Liver (tissue), 9 donors: ENCODE results near the gene OR2Z1. TPM values are rescaled to one million over a fixed set of nuclear protein-coding genes. Genes with fewer than 3 reads are reported as not detected.

ENCODE experiments used
- DNase-seq: peaks from one replicate; pipeline ENCODE4 v3.0.0-alpha.2; 2017; ENCODE audit warnings: low spot score
- H3K27ac ChIP-seq, 2 donors: one replicate each; pipeline ENCODE4 v1.7.0; 2013; ENCODE audit warnings: inconsistent platforms in 2 of 2, low read length in 2 of 2, control low read depth in 1 of 2, low read depth in 1 of 2, mild to moderate bottlenecking in 1 of 2
- H3K27me3 ChIP-seq, 4 donors: one replicate each; pipeline versions ENCODE4 v1.6.1 to v1.7.0; 2013; ENCODE audit warnings: low read length in 3 of 4, inconsistent platforms in 1 of 4, mild to moderate bottlenecking in 1 of 4, moderate library complexity in 1 of 4; ENCODE audit not compliant: control insufficient read depth in 4 of 4, insufficient read depth in 4 of 4
- H3K36me3 ChIP-seq, 4 donors: one replicate each; pipeline versions ENCODE4 v1.6.1 to v1.7.0; 2013; ENCODE audit warnings: low read length in 3 of 4, mild to moderate bottlenecking in 3 of 4, low read depth in 1 of 4, moderate library complexity in 1 of 4; ENCODE audit not compliant: control insufficient read depth in 4 of 4, insufficient read depth in 3 of 4
- H3K4me1 ChIP-seq, 4 donors: one replicate each; pipeline versions ENCODE4 v1.6.1 to v1.7.0; 2013; ENCODE audit warnings: low read length in 3 of 4, mild to moderate bottlenecking in 3 of 4, moderate library complexity in 1 of 4; ENCODE audit not compliant: control insufficient read depth in 4 of 4, insufficient read depth in 4 of 4
- H3K4me3 ChIP-seq, 3 donors: one replicate each; pipeline versions ENCODE4 v1.6.1 to v1.7.0; 2013; ENCODE audit warnings: low read length in 3 of 3, control low read depth in 1 of 3, low read depth in 1 of 3, mild to moderate bottlenecking in 1 of 3
- H3K9ac ChIP-seq, 2 donors: one replicate each; pipeline ENCODE4 v1.7.0; 2013; ENCODE audit warnings: low read length in 2 of 2, mild to moderate bottlenecking in 2 of 2, moderate library complexity in 2 of 2, control low read depth in 1 of 2, low read depth in 1 of 2
- H3K9me3 ChIP-seq, 4 donors: one replicate each; pipeline versions ENCODE4 v1.6.1 to v1.7.0; 2013; ENCODE audit warnings: low read length in 3 of 4; ENCODE audit not compliant: control insufficient read depth in 4 of 4
- CTCF ChIP-seq: fragments of 150-350 bp; IDR thresholded peaks from 2 replicates; pipeline ENCODE4 v1.5.1; 2017; ENCODE audit warnings: improper control_type of control experiment, low read depth, low read length; ENCODE audit not compliant: missing input control
- EGR1 ChIP-seq, 2 donors: IDR thresholded peaks; 2 replicates each; pipeline ENCODE4 v1.6.1; 2016 to 2018; ENCODE audit warnings: antibody characterized with exemption in 2 of 2, low read depth in 2 of 2
- FOXA1 ChIP-seq: IDR thresholded peaks from 2 replicates; pipeline ENCODE4 v1.6.1; 2016; ENCODE audit warnings: antibody characterized with exemption
- FOXA2 ChIP-seq: IDR thresholded peaks from 2 replicates; pipeline ENCODE4 v1.6.1; 2016; ENCODE audit warnings: antibody characterized with exemption
- GABPA ChIP-seq, 2 donors: IDR thresholded peaks in 1 of 2; conservative IDR thresholded peaks in 1 of 2; 2 replicates each; pipeline ENCODE4 v1.6.1; 2016; ENCODE audit warnings: antibody characterized with exemption in 2 of 2, mild to moderate bottlenecking in 1 of 2, moderate library complexity in 1 of 2
- JUND ChIP-seq, 2 donors: IDR thresholded peaks; 2 replicates each; pipeline ENCODE4 v1.6.1; 2016; ENCODE audit warnings: antibody characterized with exemption in 2 of 2
- MAX ChIP-seq: IDR thresholded peaks from 2 replicates; pipeline ENCODE4 v1.6.1; 2016; ENCODE audit warnings: antibody characterized with exemption
- RXRA ChIP-seq, 2 donors: IDR thresholded peaks; 2 replicates each; pipeline ENCODE4 v1.6.1; 2017 to 2018; ENCODE audit warnings: antibody characterized with exemption in 2 of 2, mild to moderate bottlenecking in 1 of 2
- SP1 ChIP-seq: IDR thresholded peaks from 2 replicates; pipeline ENCODE4 v1.6.1; 2018; ENCODE audit warnings: antibody characterized with exemption, mild to moderate bottlenecking
- YY1 ChIP-seq: IDR thresholded peaks from 2 replicates; pipeline ENCODE4 v1.6.1; 2016; ENCODE audit warnings: antibody characterized with exemption, mild to moderate bottlenecking
- ZBTB33 ChIP-seq: IDR thresholded peaks from 2 replicates; pipeline ENCODE4 v1.6.1; 2016; ENCODE audit warnings: antibody characterized with exemption
- WGBS: extraction: QIAGEN DNeasy Blood & Tissue Kit; methylation state at CpG from one replicate; pipeline ENCODE4 v1.1.7; 2013; 5-methylcytosine and 5-hydroxymethylcytosine counted together
- polyA plus RNA-seq, 2 donors: library from polyadenylated mRNA; stranded (reverse) in 1 of 2; unstranded in 1 of 2; fragments of 200-250 nt in 1 of 2; fragments of >200 nt in 1 of 2; fragmentation: Nextera tagmentation in 1 of 2; extraction: Ambion mirVana in 1 of 2; gene quantifications; one replicate each; pipeline versions ENCODE4 v1.2.1 to v1.2.3, GENCODE V29; 2013 to 2015
- total RNA-seq, 2 donors: library from RNA; depleted of rRNA; stranded (reverse); fragments of >200 nt; gene quantifications; one replicate each; pipeline ENCODE4 v1.2.3, GENCODE V29; 2014
- donor health status: healthy.
- donor health status: healthy.
- donor health status: healthy.
- donor health status: healthy.
- donor health status: healthy.

The OR2Z1 gene
- total and polyA plus RNA-seq, 4 donors: not detected

GRCh38 chr19:8680676-8681344, 40.6 kb upstream of the OR2Z1 start:
- H3K9ac ChIP-seq: no peak overlapping the region
- no peaks in the 10 kb centered on the region for H3K4me1 ChIP-seq
- H3K9me3 ChIP-seq: no peaks in the 10 kb centered on the region
- 75% methylated on average over 5 of the region's 5 CpGs for WGBS
- H3K27me3 ChIP-seq: no peaks in the 10 kb centered on the region
- no peaks in the 10 kb centered on the region for H3K36me3 ChIP-seq
- no peak overlapping the region for H3K27ac ChIP-seq
- H3K4me3 ChIP-seq: no peak overlapping the region
- DNase-seq: no peak
- TF ChIP-seq SP1 (no peak), FOXA1 (no peak), MAX (no peak), ZBTB33 (no peak), GABPA (IDR thresholded peaks at IDR 0.05 in 1 of 2, conservative IDR thresholded peaks at IDR 0.05 in 1 of 2) (no peak), CTCF (no peak), FOXA2 (no peak), RXRA (IDR thresholded peaks at IDR 0.05) (no peak), YY1 (no peak), JUND (IDR thresholded peaks at IDR 0.05) (no peak), EGR1 (IDR thresholded peaks at IDR 0.05; ENCODE audit: low read depth in 2 of 2) (no peak)

- Histone ChIP-seq H3K36me3 (no peaks in the 10 kb centered on the region), H3K9me3 (no peaks in the 10 kb centered on the region), H3K27me3 (peaks cover 0 to 1% (median 0%) of the 10 kb centered on the region in 4 donors), H3K27ac (no peak overlapping the region), H3K4me3 (no peak overlapping the region), H3K9ac (no peak overlapping the region), H3K4me1 (no peaks in the 10 kb centered on the region)
- 76% methylated on average over 2 of the region's 2 CpGs for WGBS
- DNase-seq: no peak
- TF ChIP-seq ZBTB33: no peak
Measured at GRCh38 chr19:8681345-8682029, 39.9 kb upstream of the OR2Z1 start.
